Putamen (tissue), 1 donor: ENCODE measurements around the gene GPR137.
A peak's percentile ranks its signal among the peaks of the same experiment; 100 is the strongest.

ENCODE experiments used
- DNase-seq: peaks from one replicate; pipeline ENCODE4 v3.0.0-alpha.2; 2016; ENCODE audit warnings: low spot score

The GPR137 gene

GRCh38 chr11:64263947-64264317 is 21.7 kb upstream of the GPR137 start:
- no peak for DNase-seq

GRCh38 chr11:64264371-64264852 is 21.2 kb upstream of the GPR137 start:
- DNase-seq, result no peak

GRCh38 chr11:64265176-64266160 is 20.2 kb upstream of the GPR137 start:
- DNase-seq, result no peak

- DNase-seq, result no peak
Measured at GRCh38 chr11:64266339-64266738, 19.3 kb upstream of the GPR137 start.

GRCh38 chr11:64267207-64267945 is 18.3 kb upstream of the GPR137 start:
- no peak for DNase-seq

GRCh38 chr11:64268025-64268892 is 17.4 kb upstream of the GPR137 start:
- no peak for DNase-seq

- DNase-seq, result no peak
Measured at GRCh38 chr11:64268893-64269539, 16.6 kb upstream of the GPR137 start.

GRCh38 chr11:64269540-64270220 is 16.0 kb upstream of the GPR137 start:
- DNase-seq, result peak; percentile 100

- DNase-seq, result no peak
Measured at GRCh38 chr11:64275031-64275800, 10.4 kb upstream of the GPR137 start.

GRCh38 chr11:64275841-64276240 is 9.8 kb upstream of the GPR137 start:
- no peak for DNase-seq

GRCh38 chr11:64276653-64277431 is 8.8 kb upstream of the GPR137 start:
- no peak for DNase-seq

GRCh38 chr11:64278576-64279190 is 7.0 kb upstream of the GPR137 start:
- DNase-seq, result no peak

- DNase-seq, result no peak
Measured at GRCh38 chr11:64281957-64282770, 3.5 kb upstream of the GPR137 start.

GRCh38 chr11:64283092-64283491 is 2.6 kb upstream of the GPR137 start:
- no peak for DNase-seq

GRCh38 chr11:64284048-64284961 is 1.3 kb upstream of the GPR137 start, which contains the start of gene BAD:
TSS of gene BAD (minus strand) at chr11:64284665. CDS start at chr11:64284368, 297 bp downstream.
- DNase-seq, result peak; percentile 96
